Breast epithelium (tissue), 3 donors: ENCODE data around the gene HGFAC.

ENCODE experiments used
- POLR2A ChIP-seq: fragments of 450-650 bp; IDR thresholded peaks from one replicate; pipeline ENCODE4 v1.6.1; 2016; ENCODE audit warnings: antibody characterized with exemption, mild to moderate bottlenecking, moderate library complexity
- POLR2AphosphoS5 ChIP-seq, 3 donors: sonication (generic); formaldehyde crosslinking; IDR thresholded peaks; one replicate each; pipeline ENCODE4 v1.6.1; 2017; ENCODE audit warnings: antibody characterized with exemption in 3 of 3
- TF ChIP-seq, protein P1 (sequence below), 3 donors: fragments of 450-650 bp; IDR thresholded peaks; one replicate each; pipeline ENCODE4 v1.5.1; 2016 to 2017; ENCODE audit warnings: antibody characterized with exemption in 3 of 3, mild to moderate bottlenecking in 3 of 3, moderate library complexity in 3 of 3

DNA sequence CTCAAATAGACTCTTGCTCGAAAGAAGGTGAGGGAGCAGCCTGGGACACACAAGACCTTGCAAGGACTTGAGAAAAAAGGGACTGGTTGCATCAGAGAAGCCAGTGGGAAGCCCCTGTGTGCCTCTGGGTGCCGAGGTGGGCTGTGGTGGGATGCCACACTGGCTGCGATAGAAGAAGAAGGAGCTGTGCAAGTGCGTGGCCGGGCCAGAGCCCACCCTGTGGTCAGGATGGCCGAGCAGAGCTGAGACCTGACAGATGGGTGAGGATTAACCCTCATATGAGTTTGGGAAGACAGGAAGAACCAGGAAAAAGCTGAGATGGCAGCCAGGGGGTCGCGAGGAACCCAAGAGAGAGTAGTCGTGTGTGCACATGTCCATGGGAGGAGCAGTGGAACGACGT lies 44.6 kb upstream of the HGFAC start:
- TF ChIP-seq, protein P1, sequence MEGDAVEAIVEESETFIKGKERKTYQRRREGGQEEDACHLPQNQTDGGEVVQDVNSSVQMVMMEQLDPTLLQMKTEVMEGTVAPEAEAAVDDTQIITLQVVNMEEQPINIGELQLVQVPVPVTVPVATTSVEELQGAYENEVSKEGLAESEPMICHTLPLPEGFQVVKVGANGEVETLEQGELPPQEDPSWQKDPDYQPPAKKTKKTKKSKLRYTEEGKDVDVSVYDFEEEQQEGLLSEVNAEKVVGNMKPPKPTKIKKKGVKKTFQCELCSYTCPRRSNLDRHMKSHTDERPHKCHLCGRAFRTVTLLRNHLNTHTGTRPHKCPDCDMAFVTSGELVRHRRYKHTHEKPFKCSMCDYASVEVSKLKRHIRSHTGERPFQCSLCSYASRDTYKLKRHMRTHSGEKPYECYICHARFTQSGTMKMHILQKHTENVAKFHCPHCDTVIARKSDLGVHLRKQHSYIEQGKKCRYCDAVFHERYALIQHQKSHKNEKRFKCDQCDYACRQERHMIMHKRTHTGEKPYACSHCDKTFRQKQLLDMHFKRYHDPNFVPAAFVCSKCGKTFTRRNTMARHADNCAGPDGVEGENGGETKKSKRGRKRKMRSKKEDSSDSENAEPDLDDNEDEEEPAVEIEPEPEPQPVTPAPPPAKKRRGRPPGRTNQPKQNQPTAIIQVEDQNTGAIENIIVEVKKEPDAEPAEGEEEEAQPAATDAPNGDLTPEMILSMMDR (IDR thresholded peaks at IDR 0.05): no peak
- TF ChIP-seq POLR2A: no peak
- TF ChIP-seq POLR2AphosphoS5 (IDR thresholded peaks at IDR 0.05): no peak
